ENCODE results near the gene CDC42SE2. TPM values are rescaled to one million over a fixed set of nuclear protein-coding genes. Genes with fewer than 3 reads are reported as not detected.

CDC42SE2 gene
- total RNA-seq, 1 experiment from 2014 or later: 32.8 TPM

DNA sequence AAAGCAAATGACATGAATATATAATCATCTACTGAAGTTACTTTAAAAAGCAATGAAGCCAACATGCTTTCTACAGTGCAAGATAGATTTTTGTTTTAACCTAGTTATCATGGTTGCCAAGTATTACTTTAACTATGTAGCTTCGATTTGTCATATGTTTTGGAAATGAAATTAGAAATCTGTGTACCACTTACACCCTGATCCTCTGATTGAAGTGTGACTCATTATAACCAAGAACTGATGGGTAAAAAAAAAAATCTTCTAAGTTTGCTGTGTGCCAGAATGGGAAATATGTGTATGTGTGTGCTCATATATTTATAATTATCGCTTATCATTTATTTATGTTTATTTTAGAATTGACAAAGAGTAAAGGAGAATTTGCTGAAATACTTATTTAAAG, 9.1 kb upstream of the CDC42SE2 start:
- intact Hi-C loops (cut with micrococcal nuclease; ENCODE audit: unreplicated experiment): no loop called here
- no peak overlapping the region for H3K4me2 ChIP-seq
- peaks cover 22% of the 10 kb centered on the region for H3K4me1 ChIP-seq (replicated peaks; ENCODE audit: insufficient read depth)
- no peak overlapping the region for H3K4me3 ChIP-seq
- ChIA-PET POLR2A (ENCODE audit: unreplicated experiment) (no interaction called here), CTCF (no interaction called here)
- H3K9me3 ChIP-seq (ENCODE audit: insufficient read depth, low read depth): no peaks in the 10 kb centered on the region
- H3F3A ChIP-seq (ENCODE audit: insufficient read depth, low read depth): peaks cover 19% of the 10 kb centered on the region; the same call in 1 of the 2 replicates
- H3K27ac ChIP-seq: no peak overlapping the region
- no peak overlapping the region for H2AFZ ChIP-seq
- H4K20me1 ChIP-seq (ENCODE audit: insufficient read depth): no peaks in the 10 kb centered on the region
- no peaks in the 10 kb centered on the region for H3K36me3 ChIP-seq (ENCODE audit: low read depth)
- BruUV-seq (replicated peaks): no TSS peak
- TF ChIP-seq, protein P1, sequence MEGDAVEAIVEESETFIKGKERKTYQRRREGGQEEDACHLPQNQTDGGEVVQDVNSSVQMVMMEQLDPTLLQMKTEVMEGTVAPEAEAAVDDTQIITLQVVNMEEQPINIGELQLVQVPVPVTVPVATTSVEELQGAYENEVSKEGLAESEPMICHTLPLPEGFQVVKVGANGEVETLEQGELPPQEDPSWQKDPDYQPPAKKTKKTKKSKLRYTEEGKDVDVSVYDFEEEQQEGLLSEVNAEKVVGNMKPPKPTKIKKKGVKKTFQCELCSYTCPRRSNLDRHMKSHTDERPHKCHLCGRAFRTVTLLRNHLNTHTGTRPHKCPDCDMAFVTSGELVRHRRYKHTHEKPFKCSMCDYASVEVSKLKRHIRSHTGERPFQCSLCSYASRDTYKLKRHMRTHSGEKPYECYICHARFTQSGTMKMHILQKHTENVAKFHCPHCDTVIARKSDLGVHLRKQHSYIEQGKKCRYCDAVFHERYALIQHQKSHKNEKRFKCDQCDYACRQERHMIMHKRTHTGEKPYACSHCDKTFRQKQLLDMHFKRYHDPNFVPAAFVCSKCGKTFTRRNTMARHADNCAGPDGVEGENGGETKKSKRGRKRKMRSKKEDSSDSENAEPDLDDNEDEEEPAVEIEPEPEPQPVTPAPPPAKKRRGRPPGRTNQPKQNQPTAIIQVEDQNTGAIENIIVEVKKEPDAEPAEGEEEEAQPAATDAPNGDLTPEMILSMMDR (conservative IDR thresholded peaks at IDR 0.05): no peak
- TF ChIP-seq EZH2 (IDR thresholded peaks at IDR 0.05; ENCODE audit: low read depth): no peak
- no peaks in the 10 kb centered on the region for H3K27me3 ChIP-seq (ENCODE audit: insufficient read depth, low read depth)
- DNase-seq: no peak
- no peaks in the 10 kb centered on the region for H3K79me2 ChIP-seq (ENCODE audit: low read depth)
- no peaks in the 10 kb centered on the region for H3K9me2 ChIP-seq (ENCODE audit: insufficient read depth)

DNA sequence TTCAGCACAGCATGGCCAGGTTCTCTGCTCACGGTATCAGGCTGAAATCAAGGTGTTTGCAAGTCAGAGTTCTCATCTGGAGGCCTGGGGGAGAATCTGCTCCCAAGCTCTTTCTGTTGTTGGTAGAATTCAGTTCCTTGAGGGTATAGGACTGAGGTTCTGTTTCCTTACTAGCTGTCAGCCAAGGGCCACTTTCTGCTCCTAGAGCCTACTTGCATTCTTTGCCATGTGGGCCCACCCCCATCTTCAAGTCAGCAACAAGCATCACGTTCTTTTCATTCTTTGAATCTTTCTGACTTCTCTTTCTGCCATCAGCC, 7.4 kb upstream of the CDC42SE2 start:
- Histone ChIP-seq H3F3A (ENCODE audit: insufficient read depth, low read depth) (peaks cover 21% of the 10 kb centered on the region; the same call in 1 of the 2 replicates), H3K9me3 (ENCODE audit: insufficient read depth, low read depth) (no peaks in the 10 kb centered on the region), H4K20me1 (ENCODE audit: insufficient read depth) (no peaks in the 10 kb centered on the region), H3K79me2 (ENCODE audit: low read depth) (no peaks in the 10 kb centered on the region), H3K27me3 (ENCODE audit: insufficient read depth, low read depth) (no peaks in the 10 kb centered on the region), H3K36me3 (ENCODE audit: low read depth) (no peaks in the 10 kb centered on the region), H3K4me3 (no peak overlapping the region), H3K4me2 (no peak overlapping the region), H2AFZ (no peak overlapping the region), H3K27ac (no peak overlapping the region), H3K4me1 (replicated peaks; ENCODE audit: insufficient read depth) (peaks cover 25% of the 10 kb centered on the region), H3K9me2 (ENCODE audit: insufficient read depth) (no peaks in the 10 kb centered on the region)
- POLR2A ChIA-PET (ENCODE audit: unreplicated experiment): no interaction called here
- intact Hi-C loops (cut with micrococcal nuclease; ENCODE audit: unreplicated experiment): no loop called here
- TF ChIP-seq EZH2 (IDR thresholded peaks at IDR 0.05; ENCODE audit: low read depth): no peak
- TF ChIP-seq, protein P1 (conservative IDR thresholded peaks at IDR 0.05): no peak
- no peak for DNase-seq
- no TSS peak for BruUV-seq (replicated peaks)
- CTCF ChIA-PET: no interaction called here

DNA sequence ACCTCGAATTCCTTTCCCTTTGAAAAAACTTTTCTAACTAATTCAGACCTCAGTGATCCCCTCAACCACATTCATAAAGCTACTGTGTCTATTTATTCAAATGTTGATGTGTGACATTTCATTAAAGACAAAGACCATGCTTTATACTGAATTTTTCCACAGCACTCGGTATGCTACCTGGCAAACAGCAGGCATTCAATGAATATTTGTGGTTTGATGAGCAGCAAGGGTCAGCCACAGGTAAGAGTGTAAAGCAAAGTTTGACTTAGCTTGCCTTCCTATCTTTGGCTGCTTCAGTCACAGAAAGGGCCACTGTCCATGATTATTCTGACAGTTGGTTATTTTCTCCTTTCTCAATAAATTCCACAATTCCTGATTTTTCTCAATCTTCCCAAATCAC, 5.1 kb upstream of the CDC42SE2 start:
- Histone ChIP-seq H3K27ac (peak overlapping the region; percentile 60), H3K27me3 (ENCODE audit: insufficient read depth, low read depth) (no peaks in the 10 kb centered on the region), H3K4me3 (no peak overlapping the region), H3K36me3 (ENCODE audit: low read depth) (no peaks in the 10 kb centered on the region), H3K4me1 (replicated peaks; ENCODE audit: insufficient read depth) (peaks cover 37% of the 10 kb centered on the region), H3K79me2 (ENCODE audit: low read depth) (peaks cover 5% of the 10 kb centered on the region; the same call in 1 of the 2 replicates), H3K9me2 (ENCODE audit: insufficient read depth) (no peaks in the 10 kb centered on the region), H3F3A (ENCODE audit: insufficient read depth, low read depth) (peaks cover 31% of the 10 kb centered on the region; the same call in 1 of the 2 replicates), H3K4me2 (peak overlapping the region; percentile 62), H4K20me1 (ENCODE audit: insufficient read depth) (no peaks in the 10 kb centered on the region), H2AFZ (no peak overlapping the region), H3K9me3 (ENCODE audit: insufficient read depth, low read depth) (no peaks in the 10 kb centered on the region)
- TF ChIP-seq, protein P1 (conservative IDR thresholded peaks at IDR 0.05): no peak
- no peak for TF ChIP-seq EZH2 (IDR thresholded peaks at IDR 0.05; ENCODE audit: low read depth)
- ChIA-PET CTCF (interaction anchor here (0.6 kb wide), 2 partner anchors 161 to 631 kb away, joined by 3 to 11 read pairs; no protein-coding TSS in a partner anchor), POLR2A (ENCODE audit: unreplicated experiment) (interaction anchor here (0.6 to 0.7 kb wide), 3 partner anchors 34 to 493 kb away, joined by 3 to 8 read pairs (median 4); no protein-coding TSS in a partner anchor)
- intact Hi-C loops (cut with micrococcal nuclease; ENCODE audit: unreplicated experiment): no loop called here
- no TSS peak for BruUV-seq (replicated peaks)
- peak; percentile 53 to 84 for DNase-seq

Data from PC-9 (cell line).